Adrenal gland (tissue), 12 donors: ENCODE data around the gene PRKCB. TPM values are rescaled to one million over a fixed set of nuclear protein-coding genes. Genes with fewer than 3 reads are reported as not detected.

Experiments
- DNase-seq, 7 donors: peaks; one replicate each; pipeline ENCODE4 v3.0.0-alpha.2; 2019 to 2020
- H3K27ac ChIP-seq, 5 donors: fragments of 200-600 bp; sonication (generic) in 4 of 5; 1 replicate in 3 of 5; 2 replicates in 2 of 5; pipeline versions ENCODE4 v1.5.1 to v1.8.0; 2016 to 2020; ENCODE audit warnings: mild to moderate bottlenecking in 1 of 5
- H3K27me3 ChIP-seq: fragments of 200-600 bp; 2 replicates; pipeline ENCODE4 v1.8.0; 2021
- H3K36me3 ChIP-seq, 2 donors: fragments of 200-600 bp; replicated peaks in 1 of 2; 1 replicate in 1 of 2; 2 replicates in 1 of 2; pipeline versions ENCODE4 v1.5.1 to v1.8.0; 2018 to 2022
- H3K4me1 ChIP-seq, 2 donors: fragments of 200-600 bp; replicated peaks in 1 of 2; 1 replicate in 1 of 2; 2 replicates in 1 of 2; pipeline versions ENCODE4 v1.5.1 to v1.8.0; 2018 to 2021
- H3K4me3 ChIP-seq, 4 donors: fragments of 200-600 bp; sonication (generic) in 3 of 4; one replicate each; pipeline ENCODE4 v1.5.1; 2016 to 2018
- H3K9me3 ChIP-seq, 3 donors: fragments of 200-600 bp; sonication (generic) in 1 of 3; replicated peaks in 1 of 3; 1 replicate in 2 of 3; 2 replicates in 1 of 3; pipeline versions ENCODE4 v1.5.1 to v1.8.0; 2016 to 2021
- CTCF ChIP-seq, 6 experiments: fragments of 450-650 bp in 4 of 6; fragments of 200-600 bp in 2 of 6; sonication (generic) in 1 of 6; IDR thresholded peaks; 1 replicate in 5 of 6; 2 replicates in 1 of 6; pipeline versions ENCODE4 v1.5.1 to v1.8.0; 2016 to 2021; ENCODE audit warnings: antibody characterized with exemption in 6 of 6, mild to moderate bottlenecking in 2 of 6, moderate library complexity in 1 of 6
- POLR2A ChIP-seq, 2 donors: fragments of 450-650 bp; IDR thresholded peaks; one replicate each; pipeline ENCODE4 v1.6.1; 2017; ENCODE audit warnings: antibody characterized with exemption in 2 of 2, mild to moderate bottlenecking in 2 of 2, moderate library complexity in 1 of 2
- WGBS, 4 donors: extraction: QIAGEN DNeasy Blood & Tissue Kit in 2 of 4; methylation state at CpG; one replicate each; pipeline versions ENCODE4 v1.1.5 to v1.1.7; 2013 to 2017; 5-methylcytosine and 5-hydroxymethylcytosine counted together
- intact Hi-C, 2 donors: fragments of 100-400 bp; cut with DNase I; formaldehyde crosslinking; loops; one replicate each; pipeline versions ENCODE4 v1.14.1 to v1.15.0; 2022 to 2023
- polyA plus RNA-seq, 3 donors: library from polyadenylated mRNA; stranded (reverse); fragments of 200-250 nt in 2 of 3; fragments of 350-450 nt in 1 of 3; fragmentation: Illumina TruSeq in 1 of 3; extraction: RNeasy Lipid Tissue Mini Kit (QIAGEN cat#74804) in 1 of 3; gene quantifications; one replicate each; pipeline ENCODE4 v1.2.3, GENCODE V29; 2013 to 2014
- total RNA-seq, 9 donors: library from RNA; depleted of rRNA in 4 of 9; stranded (reverse); fragments of >200 nt in 4 of 9; fragments of 120-200 nt in 1 of 9; fragmentation: NEBNext Ultra II Directional in 1 of 9; extraction: Animal tissue kit (Norgen Biotek cat#: 25700) in 1 of 9; gene quantifications; one replicate each; pipeline versions ENCODE4 v1.1.0 to v1.2.4, GENCODE V29; 2013 to 2023
- donor health status: healthy with polysubstance abuse.
- donor health status: Bipolar disorder and iron deficiency.
- donor health status: DM: yes; HTN: yes; CAD: no.
- donor health status: DM: no; HTN: no; CAD: no.
- donor health status: DM: no; HTN: no; CAD: no.
- donor health status: DM: yes; HTN: yes; CAD: no.

Gene PRKCB
- total and polyA plus RNA-seq, 12 donors: 0.54 to 8.0 (median 3.0) TPM

GRCh38 chr16:23987443-23987842 lies 151.7 kb downstream of the PRKCB start:
- intact Hi-C loops: no loop called here
- H3K36me3 ChIP-seq: no peaks in the 10 kb centered on the region
- no peaks in the 10 kb centered on the region for H3K27me3 ChIP-seq
- TF ChIP-seq POLR2A (IDR thresholded peaks at IDR 0.05): no peak
- TF ChIP-seq CTCF (IDR thresholded peaks at IDR 0.05): no peak
- no peaks in the 10 kb centered on the region for H3K9me3 ChIP-seq
- H3K4me1 ChIP-seq: no peaks in the 10 kb centered on the region
- no peak for DNase-seq
- H3K4me3 ChIP-seq: no peak overlapping the region
- H3K27ac ChIP-seq: no peak overlapping the region
- WGBS, 4 donors: 71 to 78% (median 77%) methylated on average over 2 of the region's 2 CpGs

DNA sequence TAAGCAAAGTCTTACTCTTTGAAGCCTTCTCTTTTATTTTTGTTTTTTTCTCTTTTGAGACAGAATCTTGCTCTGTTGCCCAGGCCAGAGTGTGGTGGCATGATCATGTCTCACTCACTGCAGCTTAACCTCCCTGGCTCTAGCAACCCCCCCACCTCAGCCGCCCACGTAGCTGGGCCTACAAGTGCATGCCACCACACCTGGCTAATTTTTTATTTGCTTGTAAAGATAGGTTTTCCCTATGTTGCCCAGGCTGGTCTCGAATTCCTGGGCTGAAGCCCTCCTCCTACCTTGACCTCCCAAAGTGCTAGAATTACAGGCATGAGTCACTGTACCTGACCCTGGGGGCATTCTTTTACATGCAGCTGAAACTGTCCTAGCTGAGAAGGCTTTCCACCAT lies 154.7 kb downstream of the PRKCB start:
- TF ChIP-seq POLR2A (IDR thresholded peaks at IDR 0.05): no peak
- TF ChIP-seq CTCF (IDR thresholded peaks at IDR 0.05): no peak
- intact Hi-C loops: no loop called here
- WGBS, 4 donors: 79 to 83% (median 81%) methylated on average over 3 of the region's 3 CpGs

GRCh38 chr16:23991066-23991465 lies 155.3 kb downstream of the PRKCB start:
- Histone ChIP-seq H3K27ac (no peak overlapping the region), H3K4me1 (no peaks in the 10 kb centered on the region), H3K27me3 (no peaks in the 10 kb centered on the region), H3K36me3 (no peaks in the 10 kb centered on the region), H3K4me3 (no peak overlapping the region), H3K9me3 (no peaks in the 10 kb centered on the region)
- DNase-seq: no peak
- intact Hi-C loops: no loop called here
- no peak for TF ChIP-seq CTCF (IDR thresholded peaks at IDR 0.05)
- no peak for TF ChIP-seq POLR2A (IDR thresholded peaks at IDR 0.05)

More for the DNA sequence above, 154.7 kb downstream of the PRKCB start:
- Histone ChIP-seq H3K27ac (no peak overlapping the region), H3K27me3 (no peaks in the 10 kb centered on the region), H3K36me3 (no peaks in the 10 kb centered on the region), H3K4me3 (no peak overlapping the region), H3K9me3 (no peaks in the 10 kb centered on the region), H3K4me1 (no peaks in the 10 kb centered on the region)
- no peak for DNase-seq

DNA sequence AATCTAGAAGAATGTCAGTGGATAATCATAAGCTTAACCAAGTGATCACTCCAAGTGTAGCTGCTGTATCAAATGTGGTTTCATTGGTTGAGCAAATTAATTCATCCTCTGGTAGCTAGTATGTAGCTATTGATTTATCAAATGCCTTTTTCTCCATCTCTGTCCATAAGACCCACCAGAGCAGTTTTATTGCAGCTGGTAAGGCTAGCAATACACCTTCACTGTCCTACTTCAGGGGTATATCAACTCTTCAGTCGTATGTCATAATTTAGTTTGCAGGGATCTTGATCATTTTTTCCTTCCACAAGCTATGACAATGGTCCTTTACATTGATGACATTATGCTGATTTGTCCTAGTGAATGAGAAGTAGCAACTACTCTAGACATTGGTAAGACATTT lies 158.8 kb downstream of the PRKCB start:
- TF ChIP-seq POLR2A (IDR thresholded peaks at IDR 0.05) (no peak), CTCF (IDR thresholded peaks at IDR 0.05) (no peak)
- Histone ChIP-seq H3K4me3 (no peak overlapping the region), H3K9me3 (no peaks in the 10 kb centered on the region), H3K4me1 (no peaks in the 10 kb centered on the region), H3K36me3 (no peaks in the 10 kb centered on the region), H3K27ac (no peak overlapping the region), H3K27me3 (no peaks in the 10 kb centered on the region)
- intact Hi-C loops: no loop called here
- DNase-seq: no peak
- 50 to 81% (median 65%) methylated on average over 1 of the region's 1 CpG for WGBS, 4 donors
